K562 (cell line): ENCODE data around the gene PRMT5. TPM values are rescaled to one million over a fixed set of nuclear protein-coding genes. Genes with fewer than 3 reads are reported as not detected.
A peak's percentile ranks its signal among the peaks of the same experiment; 100 is the strongest.

ENCODE experiments used
- ATF1 ChIP-seq, 2 experiments: fragments of 450-650 bp in 1 of 2; IDR thresholded peaks; 2 replicates each; pipeline ENCODE4 v1.6.1; 2016; ENCODE audit warnings: missing compliant biosample characterization in 1 of 2, missing genetic modification characterization in 1 of 2
- BHLHE40 ChIP-seq: IDR thresholded peaks from 2 replicates; pipeline ENCODE4 v1.6.1; 2011; ENCODE audit warnings: low read length, improper control_type of control experiment
- CREM ChIP-seq: IDR thresholded peaks from 2 replicates; pipeline ENCODE4 v1.6.1; 2014; ENCODE audit warnings: antibody characterized with exemption, low read depth
- FOXJ2 ChIP-seq: fragments of 200-800 bp; sonication (Bioruptor generic); IDR thresholded peaks from 2 replicates; pipeline ENCODE4 v1.6.1; 2016; ENCODE audit warnings: missing genetic modification characterization, missing compliant biosample characterization
- GABPA ChIP-seq: fragments of 200-800 bp; sonication (Bioruptor generic); conservative IDR thresholded peaks from 2 replicates; pipeline ENCODE4 v1.6.1; 2016; ENCODE audit warnings: low read depth, missing genetic modification characterization, missing compliant biosample characterization
- HDAC1 ChIP-seq, 2 experiments: fragments of 450-650 bp; IDR thresholded peaks; 2 replicates each; pipeline ENCODE4 v1.6.1; 2016 to 2017; ENCODE audit warnings: inconsistent platforms in 1 of 2, mild to moderate bottlenecking in 1 of 2, moderate library complexity in 1 of 2
- HEY1 ChIP-seq: fragments of 250-450 bp; sonication (Bioruptor Pico); IDR thresholded peaks from 2 replicates; pipeline ENCODE4 v1.5.0; 2020; ENCODE audit warnings: mild to moderate bottlenecking, moderate library complexity, borderline replicate concordance
- HMGN3 ChIP-seq: IDR thresholded peaks from 2 replicates; pipeline ENCODE4 v1.6.1; 2011; ENCODE audit warnings: borderline replicate concordance, low read depth, mild to moderate bottlenecking, mixed read lengths, low read length; ENCODE audit not compliant: insufficient read length; ENCODE audit errors: extremely low read depth
- OTX1 ChIP-seq: fragments of 450-650 bp; formaldehyde crosslinking; IDR thresholded peaks from 2 replicates; pipeline ENCODE4 v1.4.0; 2022; ENCODE audit warnings: mild to moderate bottlenecking
- POLR2H ChIP-seq: IDR thresholded peaks from 2 replicates; pipeline ENCODE4 v1.6.1; 2016; ENCODE audit warnings: missing genetic modification characterization, low read depth, mild to moderate bottlenecking, control low read depth, missing compliant biosample characterization, moderate library complexity
- PRMT5 ChIP-seq: sonication (generic); formaldehyde crosslinking; IDR thresholded peaks from 2 replicates; pipeline ENCODE4 v1.5.0; 2020; ENCODE audit warnings: missing genetic modification reagents
- RB1 ChIP-seq: fragments of 450-650 bp; IDR thresholded peaks from 2 replicates; pipeline ENCODE4 v1.6.1; 2017; ENCODE audit warnings: low read depth, mild to moderate bottlenecking
- RBM22 ChIP-seq: fragments of 200-400 bp; formaldehyde crosslinking; IDR thresholded peaks from 2 replicates; pipeline ENCODE4 v1.6.1; 2018; ENCODE audit warnings: low read length, low read depth; ENCODE audit not compliant: poor library complexity, severe bottlenecking
- YBX1 ChIP-seq: fragments of 450-650 bp; IDR thresholded peaks from 2 replicates; pipeline ENCODE4 v1.7.1; 2016; ENCODE audit warnings: mild to moderate bottlenecking
- ZBTB1 ChIP-seq: sonication (generic); formaldehyde crosslinking; IDR thresholded peaks from 2 replicates; pipeline ENCODE4 v1.8.1; 2023; ENCODE audit warnings: missing genetic modification reagents, low read depth, mild to moderate bottlenecking, borderline replicate concordance
- ZFPM2 ChIP-seq: fragments of 250-450 bp; sonication (Bioruptor Pico); IDR thresholded peaks from 2 replicates; pipeline ENCODE4 v1.5.1; 2022; ENCODE audit warnings: mild to moderate bottlenecking
- ZNF707 ChIP-seq: fragments of 250-450 bp; sonication (Bioruptor Pico); conservative IDR thresholded peaks from 2 replicates; pipeline ENCODE4 v1.8.0; 2022; ENCODE audit warnings: inconsistent platforms, mild to moderate bottlenecking, moderate library complexity
- polyA plus RNA-seq, 8 experiments: library from polyadenylated mRNA; depleted of rRNA in 4 of 8; stranded (reverse) in 5 of 8; unstranded in 3 of 8; fragments of >200 nt; fragmentation: Nextera tagmentation in 2 of 8; fragmentation: Illumina TruSeq in 1 of 8; extraction: Ambion mirVana in 2 of 8; extraction: Trizol in 1 of 8; gene quantifications; 2 replicates each; pipeline versions ENCODE4 v1.2.1 to v1.2.3, GENCODE V29; 2011 to 2014; ENCODE audit warnings: inconsistent platforms in 1 of 8, missing spikeins in 1 of 8
- total RNA-seq, 7 experiments: library from RNA; depleted of rRNA in 6 of 7; stranded (reverse); fragments of >200 nt in 6 of 7; fragmentation: Illumina TruSeq in 2 of 7; extraction: Trizol in 2 of 7; gene quantifications; 2 replicates each; pipeline versions ENCODE4 v1.2.1 to v1.2.3, GENCODE V29; 2011 to 2021; ENCODE audit warnings: low replicate concordance in 1 of 7
- TF ChIP-seq, protein P1 (sequence below): sonication (generic); IDR thresholded peaks from 2 replicates; pipeline ENCODE4 v1.6.1; 2016
- TF ChIP-seq, protein P2 (sequence below): fragments of 450-650 bp; IDR thresholded peaks from 2 replicates; pipeline ENCODE4 v1.6.1; 2016; ENCODE audit warnings: antibody characterized with exemption
- TF ChIP-seq, protein P3 (sequence below): sonication (generic); formaldehyde crosslinking; IDR thresholded peaks from 2 replicates; pipeline ENCODE4 v1.8.1; 2023; ENCODE audit warnings: mild to moderate bottlenecking, missing genetic modification reagents, moderate library complexity
- TF ChIP-seq, protein P4 (sequence below), 2 experiments: fragments of 450-650 bp in 1 of 2; IDR thresholded peaks; 2 replicates each; pipeline ENCODE4 v1.6.1; 2011 to 2017; ENCODE audit warnings: low read depth in 2 of 2, antibody characterized with exemption in 1 of 2, borderline replicate concordance in 1 of 2, low read length in 1 of 2, mild to moderate bottlenecking in 1 of 2, mixed read lengths in 1 of 2; ENCODE audit not compliant: control insufficient read depth in 1 of 2

The PRMT5 gene
- total and polyA plus RNA-seq, 9 of the 15 experiments (the other 6 are each of a cell fraction or from before 2014, with no cell fraction given) = 114 to 552 (median 222) TPM

DNA sequence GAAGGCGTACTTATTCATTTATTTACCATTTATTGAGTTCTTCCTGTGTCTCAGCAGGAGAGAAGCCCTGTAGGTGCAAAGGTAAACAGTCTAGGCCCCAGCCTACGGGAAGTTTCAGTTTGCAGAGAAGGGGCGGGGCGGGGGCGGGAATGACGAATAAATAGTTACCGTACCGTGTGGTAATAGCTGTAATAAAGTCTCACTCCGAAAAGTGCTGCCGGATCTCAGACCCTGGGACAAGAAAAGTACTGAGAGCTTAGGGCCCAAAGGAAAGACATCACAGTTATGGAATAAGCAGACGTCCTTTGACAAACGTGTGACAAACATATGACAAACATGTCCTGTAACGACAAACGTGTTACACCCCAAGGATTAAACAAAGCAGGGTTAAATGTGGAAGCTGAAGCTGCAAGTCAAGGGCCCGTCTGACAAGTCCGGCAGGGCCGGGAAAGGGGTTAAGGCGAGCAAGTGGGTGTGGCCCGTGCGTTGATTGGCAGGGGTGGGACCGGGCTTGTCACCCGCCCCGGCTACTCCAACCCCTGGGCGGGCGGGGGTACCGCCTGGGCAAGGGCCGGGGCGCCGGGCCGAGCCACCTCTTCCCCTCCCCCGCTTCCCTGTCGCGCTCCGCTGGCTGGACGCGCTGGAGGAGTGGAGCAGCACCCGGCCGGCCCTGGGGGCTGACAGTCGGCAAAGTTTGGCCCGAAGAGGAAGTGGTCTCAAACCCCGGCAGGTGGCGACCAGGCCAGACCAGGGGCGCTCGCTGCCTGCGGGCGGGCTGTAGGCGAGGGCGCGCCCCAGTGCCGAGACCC lies 57.7 kb downstream of the PRMT5 start, which contains the start of gene LRP10 (continued):
- TF ChIP-seq HEY1 (CRISPR knock-in tag) = no peak
- TF ChIP-seq FOXJ2 (tag) = peak; percentile 53; the same call in 1 of the 2 replicates
- TF ChIP-seq, protein P1, sequence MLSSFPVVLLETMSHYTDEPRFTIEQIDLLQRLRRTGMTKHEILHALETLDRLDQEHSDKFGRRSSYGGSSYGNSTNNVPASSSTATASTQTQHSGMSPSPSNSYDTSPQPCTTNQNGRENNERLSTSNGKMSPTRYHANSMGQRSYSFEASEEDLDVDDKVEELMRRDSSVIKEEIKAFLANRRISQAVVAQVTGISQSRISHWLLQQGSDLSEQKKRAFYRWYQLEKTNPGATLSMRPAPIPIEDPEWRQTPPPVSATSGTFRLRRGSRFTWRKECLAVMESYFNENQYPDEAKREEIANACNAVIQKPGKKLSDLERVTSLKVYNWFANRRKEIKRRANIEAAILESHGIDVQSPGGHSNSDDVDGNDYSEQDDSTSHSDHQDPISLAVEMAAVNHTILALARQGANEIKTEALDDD = 0 out of 2 replicates have a peak, but pooled peaks have one; percentile 47
- peak; percentile 70 for TF ChIP-seq RB1
- no peak for TF ChIP-seq PRMT5 (CRISPR knock-in tag)
- TF ChIP-seq, protein P2, sequence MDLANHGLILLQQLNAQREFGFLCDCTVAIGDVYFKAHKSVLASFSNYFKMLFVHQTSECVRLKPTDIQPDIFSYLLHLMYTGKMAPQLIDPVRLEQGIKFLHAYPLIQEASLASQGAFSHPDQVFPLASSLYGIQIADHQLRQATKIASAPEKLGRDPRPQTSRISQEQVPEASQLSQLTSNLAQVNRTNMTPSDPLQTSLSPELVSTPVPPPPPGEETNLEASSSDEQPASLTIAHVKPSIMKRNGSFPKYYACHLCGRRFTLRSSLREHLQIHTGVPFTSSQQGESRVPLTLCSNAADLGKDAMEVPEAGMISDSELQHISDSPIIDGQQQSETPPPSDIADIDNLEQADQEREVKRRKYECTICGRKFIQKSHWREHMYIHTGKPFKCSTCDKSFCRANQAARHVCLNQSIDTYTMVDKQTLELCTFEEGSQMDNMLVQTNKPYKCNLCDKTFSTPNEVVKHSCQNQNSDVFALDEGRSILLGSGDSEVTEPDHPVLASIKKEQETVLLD = no peak
- no peak for TF ChIP-seq ATF1 (CRISPR knock-in tag; IDR thresholded peaks at IDR 0.05)
- peak; percentile 84 for TF ChIP-seq ATF1 (tag; IDR thresholded peaks at IDR 0.05)
- TF ChIP-seq OTX1 (CRISPR knock-in tag) = peak; percentile 27; the same call in 1 of the 2 replicates
- peak; percentile 72 for TF ChIP-seq GABPA (tag)
- no peak for TF ChIP-seq RBM22
- peak; percentile 27 to 60; a peak in 2 of 4 replicates for TF ChIP-seq HDAC1 (IDR thresholded peaks at IDR 0.05)
- TF ChIP-seq, protein P3, sequence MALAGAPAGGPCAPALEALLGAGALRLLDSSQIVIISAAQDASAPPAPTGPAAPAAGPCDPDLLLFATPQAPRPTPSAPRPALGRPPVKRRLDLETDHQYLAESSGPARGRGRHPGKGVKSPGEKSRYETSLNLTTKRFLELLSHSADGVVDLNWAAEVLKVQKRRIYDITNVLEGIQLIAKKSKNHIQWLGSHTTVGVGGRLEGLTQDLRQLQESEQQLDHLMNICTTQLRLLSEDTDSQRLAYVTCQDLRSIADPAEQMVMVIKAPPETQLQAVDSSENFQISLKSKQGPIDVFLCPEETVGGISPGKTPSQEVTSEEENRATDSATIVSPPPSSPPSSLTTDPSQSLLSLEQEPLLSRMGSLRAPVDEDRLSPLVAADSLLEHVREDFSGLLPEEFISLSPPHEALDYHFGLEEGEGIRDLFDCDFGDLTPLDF (CRISPR knock-in tag) = no peak
- no peak for TF ChIP-seq ZNF707
- TF ChIP-seq POLR2H = peak; percentile 82
- peak; percentile 91 for TF ChIP-seq HMGN3
- TF ChIP-seq, protein P4, sequence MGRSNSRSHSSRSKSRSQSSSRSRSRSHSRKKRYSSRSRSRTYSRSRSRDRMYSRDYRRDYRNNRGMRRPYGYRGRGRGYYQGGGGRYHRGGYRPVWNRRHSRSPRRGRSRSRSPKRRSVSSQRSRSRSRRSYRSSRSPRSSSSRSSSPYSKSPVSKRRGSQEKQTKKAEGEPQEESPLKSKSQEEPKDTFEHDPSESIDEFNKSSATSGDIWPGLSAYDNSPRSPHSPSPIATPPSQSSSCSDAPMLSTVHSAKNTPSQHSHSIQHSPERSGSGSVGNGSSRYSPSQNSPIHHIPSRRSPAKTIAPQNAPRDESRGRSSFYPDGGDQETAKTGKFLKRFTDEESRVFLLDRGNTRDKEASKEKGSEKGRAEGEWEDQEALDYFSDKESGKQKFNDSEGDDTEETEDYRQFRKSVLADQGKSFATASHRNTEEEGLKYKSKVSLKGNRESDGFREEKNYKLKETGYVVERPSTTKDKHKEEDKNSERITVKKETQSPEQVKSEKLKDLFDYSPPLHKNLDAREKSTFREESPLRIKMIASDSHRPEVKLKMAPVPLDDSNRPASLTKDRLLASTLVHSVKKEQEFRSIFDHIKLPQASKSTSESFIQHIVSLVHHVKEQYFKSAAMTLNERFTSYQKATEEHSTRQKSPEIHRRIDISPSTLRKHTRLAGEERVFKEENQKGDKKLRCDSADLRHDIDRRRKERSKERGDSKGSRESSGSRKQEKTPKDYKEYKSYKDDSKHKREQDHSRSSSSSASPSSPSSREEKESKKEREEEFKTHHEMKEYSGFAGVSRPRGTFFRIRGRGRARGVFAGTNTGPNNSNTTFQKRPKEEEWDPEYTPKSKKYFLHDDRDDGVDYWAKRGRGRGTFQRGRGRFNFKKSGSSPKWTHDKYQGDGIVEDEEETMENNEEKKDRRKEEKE (IDR thresholded peaks at IDR 0.05; ENCODE audit: borderline replicate concordance in 1 of 2, control insufficient read depth in 1 of 2, low read depth in 2 of 2, low read length in 1 of 2) = no peak
- TF ChIP-seq BHLHE40 = 0 out of 2 replicates have a peak, but pooled peaks have one; percentile 5
- TF ChIP-seq CREM = peak; percentile 55
- TF ChIP-seq ZFPM2 (CRISPR knock-in tag) = no peak
- TF ChIP-seq YBX1 = no peak
- TF ChIP-seq ZBTB1 = 0 out of 2 replicates have a peak, but pooled peaks have one; percentile 39
